HG03280 (cell line): ENCODE results near the gene MBLAC1.
"Not testable (repeated sequence)": the region's sequence is repeated elsewhere in the genome, so short reads cannot be mapped to it uniquely, and the experiment has no call there.

ENCODE experiments used
- ATAC-seq: cut with Tn5 transposase; IDR thresholded peaks from one replicate; pipeline ENCODE4 v1.9.1; 2021; ENCODE audit warnings: mild to moderate bottlenecking, moderate library complexity; ENCODE audit not compliant: unreplicated experiment

The MBLAC1 gene

DNA sequence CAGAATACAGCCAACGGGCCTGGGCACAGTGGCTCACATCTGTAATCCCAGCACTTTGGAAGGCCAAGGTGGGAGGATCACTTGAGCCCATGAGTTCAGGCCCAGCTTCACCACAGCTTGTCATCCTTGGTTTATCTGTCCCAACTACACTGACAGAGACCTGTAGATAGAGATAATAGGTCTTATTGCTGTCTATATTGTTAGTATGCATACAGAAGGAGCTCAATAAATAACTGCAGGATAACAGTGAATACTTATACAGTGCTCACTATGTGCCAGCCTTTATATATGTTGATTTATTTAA is 6.1 kb upstream of the MBLAC1 start:
- no peak for ATAC-seq

DNA sequence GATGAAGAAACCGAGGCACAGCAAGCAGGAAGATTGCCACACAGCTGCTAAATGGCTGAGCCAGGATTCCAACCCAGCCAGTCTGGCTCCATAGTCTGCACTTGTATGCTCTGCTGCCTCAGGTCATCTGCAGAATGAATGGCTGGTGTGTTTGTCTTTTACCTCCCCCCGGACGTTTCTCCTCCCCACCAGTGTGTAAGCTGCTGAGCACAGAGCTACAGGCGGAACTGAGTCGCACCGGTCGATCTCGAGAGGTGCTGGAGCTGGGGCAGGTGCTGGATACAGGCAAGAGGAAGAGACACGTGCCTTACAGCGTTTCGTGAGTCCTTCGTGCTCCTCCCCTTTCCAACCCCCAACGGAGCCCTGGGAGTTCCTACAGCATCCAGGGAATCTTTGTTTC is 4.7 kb upstream of the MBLAC1 start:
- no peak for ATAC-seq

DNA sequence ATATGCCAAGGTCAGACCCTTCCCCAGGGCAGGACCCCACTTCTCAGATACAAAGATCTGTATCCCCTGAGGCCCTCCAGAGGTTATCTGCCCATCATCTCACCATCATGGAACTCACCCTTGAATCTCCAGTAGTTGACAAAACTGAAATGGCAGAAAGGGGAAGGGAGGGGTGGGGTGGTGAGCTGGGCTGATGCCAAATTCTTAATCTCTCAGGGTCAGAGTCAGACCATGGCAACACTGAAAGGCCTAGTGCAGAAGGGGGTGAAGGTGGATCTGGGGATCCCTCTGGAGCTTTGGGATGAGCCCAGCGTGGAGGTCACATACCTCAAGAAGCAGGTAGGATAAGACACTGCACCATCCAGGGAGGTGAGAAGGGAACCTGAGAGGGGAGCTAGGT is 4.2 kb upstream of the MBLAC1 start:
- ATAC-seq: no peak

DNA sequence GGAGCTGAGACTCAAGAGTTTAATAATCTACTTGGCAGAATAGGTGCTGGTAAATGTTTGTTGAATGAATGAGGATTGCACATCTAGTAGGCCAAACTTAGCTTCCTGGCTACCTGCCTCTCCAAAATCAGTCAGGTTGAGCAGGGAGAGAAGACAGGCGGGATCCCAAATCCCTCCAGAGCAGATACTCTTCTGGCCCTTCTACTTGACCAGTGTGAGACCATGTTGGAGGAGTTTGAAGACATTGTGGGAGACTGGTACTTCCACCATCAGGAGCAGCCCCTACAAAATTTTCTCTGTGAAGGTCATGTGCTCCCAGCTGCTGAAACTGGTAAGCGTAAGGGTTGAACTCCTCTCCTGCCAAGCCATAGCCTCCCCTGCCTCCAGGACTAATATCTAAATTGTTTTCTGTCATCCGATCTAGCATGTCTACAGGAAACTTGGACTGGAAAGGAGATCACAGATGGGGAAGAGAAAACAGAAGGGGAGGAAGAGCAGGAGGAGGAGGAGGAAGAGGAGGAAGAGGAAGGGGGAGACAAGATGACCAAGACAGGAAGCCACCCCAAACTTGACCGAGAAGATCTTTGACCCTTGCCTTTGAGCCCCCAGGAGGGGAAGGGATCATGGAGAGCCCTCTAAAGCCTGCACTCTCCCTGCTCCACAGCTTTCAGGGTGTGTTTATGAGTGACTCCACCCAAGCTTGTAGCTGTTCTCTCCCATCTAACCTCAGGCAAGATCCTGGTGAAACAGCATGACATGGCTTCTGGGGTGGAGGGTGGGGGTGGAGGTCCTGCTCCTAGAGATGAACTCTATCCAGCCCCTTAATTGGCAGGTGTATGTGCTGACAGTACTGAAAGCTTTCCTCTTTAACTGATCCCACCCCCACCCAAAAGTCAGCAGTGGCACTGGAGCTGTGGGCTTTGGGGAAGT is 2.2 kb upstream of the MBLAC1 start:
- no peak for ATAC-seq

DNA sequence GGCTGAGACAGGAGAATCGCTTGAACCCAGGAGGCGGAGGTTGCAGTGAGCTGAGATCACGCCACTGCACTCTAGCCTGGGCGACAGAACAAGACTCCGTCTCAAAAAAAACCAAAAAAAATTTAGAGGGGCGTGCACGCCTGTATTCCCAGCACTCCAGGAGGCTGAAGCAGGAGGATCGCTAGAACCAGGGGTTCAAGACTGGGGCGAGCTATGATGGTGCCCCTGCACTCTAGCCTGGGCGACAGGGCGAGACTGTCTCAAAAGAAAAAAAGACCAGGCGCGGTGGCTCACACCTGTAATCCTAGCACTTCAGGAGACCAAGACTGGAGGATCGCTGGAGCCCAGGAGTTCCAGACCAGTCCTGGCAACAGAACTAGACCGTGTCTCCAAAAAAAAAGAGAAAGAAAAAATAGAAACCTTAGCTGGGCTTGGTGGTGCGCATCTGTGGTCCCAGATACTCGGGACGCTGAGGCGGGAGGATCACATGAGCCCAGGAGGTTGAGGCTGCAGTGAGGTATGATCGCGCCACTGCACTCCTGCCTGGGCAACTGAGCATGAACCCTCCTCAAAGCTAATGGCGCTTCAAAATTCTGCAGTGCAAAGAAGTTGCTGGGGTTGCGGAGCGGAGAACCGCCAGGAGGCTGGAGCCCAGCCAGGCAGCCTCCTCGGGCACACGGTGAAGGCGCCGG is 382 bp upstream of the MBLAC1 start:
- ATAC-seq: no peak

DNA sequence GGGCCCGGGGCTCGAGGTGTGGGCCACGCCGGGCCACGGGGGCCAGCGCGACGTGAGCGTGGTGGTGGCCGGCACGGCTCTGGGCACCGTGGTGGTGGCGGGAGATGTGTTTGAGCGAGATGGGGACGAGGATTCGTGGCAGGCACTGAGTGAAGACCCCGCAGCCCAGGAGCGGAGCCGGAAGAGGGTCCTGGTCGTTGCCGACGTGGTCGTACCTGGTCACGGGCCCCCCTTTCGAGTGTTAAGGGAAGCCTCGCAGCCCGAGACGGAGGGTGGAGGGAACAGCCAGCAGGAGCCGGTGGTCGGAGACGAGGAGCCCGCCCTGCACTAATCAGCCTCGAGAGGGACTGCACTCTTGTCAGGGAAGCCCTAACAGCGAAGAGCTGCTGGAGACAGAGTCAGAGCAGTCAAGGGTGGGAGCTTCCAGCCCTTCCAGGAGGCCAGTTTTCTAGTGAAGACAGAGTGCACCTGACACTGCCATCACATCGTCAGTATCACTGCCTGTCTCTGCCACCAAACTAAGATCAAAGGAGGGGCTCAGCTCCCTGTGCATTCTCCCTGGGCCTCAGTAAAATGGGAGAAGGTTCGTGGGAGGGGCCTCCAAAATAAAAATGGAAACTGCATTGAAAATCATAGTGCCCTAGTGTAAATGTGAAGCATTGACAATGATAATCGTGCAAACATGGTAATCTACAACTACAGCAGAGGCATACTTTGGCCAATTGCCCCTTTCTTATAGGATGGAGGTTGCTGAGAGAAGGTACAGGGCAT is 1.3 kb downstream of the MBLAC1 start:
- ATAC-seq: no peak

DNA sequence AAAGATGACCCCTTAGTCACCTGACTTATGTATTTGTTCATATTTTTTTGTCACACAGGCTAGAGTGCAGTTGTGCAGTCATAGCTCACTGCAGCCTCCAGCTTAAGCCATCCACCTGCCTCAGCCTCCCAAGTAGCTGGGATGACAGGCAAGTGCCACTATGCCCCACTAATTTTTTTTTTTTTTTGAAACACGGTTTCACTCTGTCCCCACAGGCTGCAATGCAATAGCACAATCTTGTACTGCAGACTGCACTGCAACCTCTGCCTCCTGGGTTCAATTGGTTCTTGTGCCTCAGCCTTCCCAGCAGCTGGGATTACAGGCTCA is 1.8 kb downstream of the MBLAC1 start:
- ATAC-seq: no peak

DNA sequence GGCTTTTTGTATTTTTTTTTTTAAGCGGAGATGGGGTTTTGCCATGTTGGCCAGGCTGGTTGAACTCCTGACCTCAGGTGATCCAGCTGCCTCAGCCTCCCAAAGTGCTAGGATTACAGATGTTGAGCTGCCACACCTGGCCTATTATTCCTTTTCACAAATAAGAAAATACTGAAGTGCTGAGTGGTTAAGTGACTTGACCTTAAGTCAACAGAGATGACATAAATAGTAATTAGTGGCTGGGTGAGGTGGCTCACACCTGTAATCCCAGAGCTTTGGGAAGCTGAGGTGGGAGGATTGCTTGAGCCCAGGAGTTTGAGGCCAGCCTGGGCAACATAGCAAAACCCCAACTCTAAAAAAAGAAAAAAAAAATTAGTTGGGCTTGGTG is 3.4 kb downstream of the MBLAC1 start:
- not testable (repeated sequence) for ATAC-seq

DNA sequence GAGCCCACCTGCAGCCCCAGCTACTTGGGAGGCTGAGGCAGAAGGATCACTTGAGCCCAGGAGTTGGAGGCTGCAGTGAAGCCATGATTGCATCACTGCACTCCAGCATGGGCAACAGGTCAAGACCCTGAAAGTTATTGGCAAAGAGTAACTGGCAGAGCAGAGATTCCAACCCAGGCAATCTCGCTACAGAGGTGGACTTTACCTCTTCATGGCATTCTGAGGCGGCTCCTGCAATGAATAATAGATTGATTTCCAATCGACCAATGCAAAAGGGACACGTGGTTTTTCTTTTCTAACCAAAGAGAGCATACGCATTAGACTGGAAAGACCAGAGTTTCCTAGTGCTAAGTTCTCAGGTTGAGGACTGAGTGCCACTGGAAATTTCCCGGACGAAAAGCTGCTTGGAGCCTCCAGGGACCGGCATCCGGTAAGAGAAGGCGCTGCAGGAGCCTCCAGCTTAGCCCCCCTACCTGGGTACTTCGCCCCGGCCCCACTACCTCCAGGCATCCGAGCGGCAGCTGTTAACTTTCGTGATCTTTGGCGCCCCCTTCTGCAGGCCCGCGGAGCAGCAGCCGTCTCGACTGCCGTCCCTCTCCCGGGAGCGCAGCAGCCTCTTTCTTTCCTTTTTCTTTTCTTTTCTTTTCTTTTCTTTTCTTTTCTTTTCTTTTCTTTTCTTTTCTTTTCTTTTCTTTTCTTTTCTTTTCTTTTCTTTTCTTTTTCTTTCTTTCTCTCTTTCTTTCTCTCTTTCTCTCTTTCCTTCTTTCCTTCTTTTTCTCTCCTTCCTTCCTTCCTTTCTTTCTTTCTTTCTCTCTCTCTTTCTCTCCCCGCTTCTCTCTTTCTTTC is 4.1 kb downstream of the MBLAC1 start:
- ATAC-seq: no peak

DNA sequence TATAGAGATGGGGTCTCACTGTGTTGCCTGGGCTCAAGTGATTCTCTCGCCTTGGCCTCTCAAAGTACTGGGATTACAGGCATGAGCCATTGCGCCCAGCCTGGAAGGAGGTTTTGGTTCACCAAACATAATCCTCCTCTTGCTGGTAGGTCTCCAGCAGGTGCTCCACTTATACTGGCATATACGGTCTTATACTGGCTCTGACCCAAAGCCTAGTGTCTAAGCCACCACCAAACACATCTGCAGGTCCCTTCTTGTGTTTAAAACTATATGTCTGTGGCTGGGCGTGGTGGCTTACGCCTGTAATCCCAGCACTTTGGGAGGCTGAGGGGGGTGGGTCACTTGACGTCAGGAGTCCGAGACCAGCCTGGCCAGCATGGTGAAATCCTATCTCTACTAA is 5.4 kb downstream of the MBLAC1 start:
- ATAC-seq: no peak

DNA sequence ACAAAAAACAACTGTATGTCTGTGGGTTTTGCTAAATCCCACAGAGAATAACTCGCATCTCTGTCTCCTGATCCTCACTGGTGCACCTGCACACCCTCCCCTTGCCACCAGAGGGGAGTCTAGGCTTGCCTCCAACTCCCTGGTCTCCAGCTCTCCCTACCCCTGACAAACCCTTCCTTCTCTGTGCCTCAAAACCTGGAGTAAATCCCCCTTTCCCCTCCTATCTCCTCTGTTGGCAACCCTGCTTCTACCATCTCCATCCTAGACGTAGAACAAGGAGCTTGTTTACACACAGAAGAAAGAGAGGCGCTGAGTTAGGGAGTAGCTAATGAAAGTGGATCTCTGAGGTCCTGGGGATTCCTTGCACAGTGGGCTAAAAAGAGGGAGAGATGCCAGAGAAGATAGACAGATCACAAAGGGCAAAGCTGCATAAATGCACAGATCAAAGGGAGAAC is 6.0 kb downstream of the MBLAC1 start:
- ATAC-seq: peak; percentile 46

DNA sequence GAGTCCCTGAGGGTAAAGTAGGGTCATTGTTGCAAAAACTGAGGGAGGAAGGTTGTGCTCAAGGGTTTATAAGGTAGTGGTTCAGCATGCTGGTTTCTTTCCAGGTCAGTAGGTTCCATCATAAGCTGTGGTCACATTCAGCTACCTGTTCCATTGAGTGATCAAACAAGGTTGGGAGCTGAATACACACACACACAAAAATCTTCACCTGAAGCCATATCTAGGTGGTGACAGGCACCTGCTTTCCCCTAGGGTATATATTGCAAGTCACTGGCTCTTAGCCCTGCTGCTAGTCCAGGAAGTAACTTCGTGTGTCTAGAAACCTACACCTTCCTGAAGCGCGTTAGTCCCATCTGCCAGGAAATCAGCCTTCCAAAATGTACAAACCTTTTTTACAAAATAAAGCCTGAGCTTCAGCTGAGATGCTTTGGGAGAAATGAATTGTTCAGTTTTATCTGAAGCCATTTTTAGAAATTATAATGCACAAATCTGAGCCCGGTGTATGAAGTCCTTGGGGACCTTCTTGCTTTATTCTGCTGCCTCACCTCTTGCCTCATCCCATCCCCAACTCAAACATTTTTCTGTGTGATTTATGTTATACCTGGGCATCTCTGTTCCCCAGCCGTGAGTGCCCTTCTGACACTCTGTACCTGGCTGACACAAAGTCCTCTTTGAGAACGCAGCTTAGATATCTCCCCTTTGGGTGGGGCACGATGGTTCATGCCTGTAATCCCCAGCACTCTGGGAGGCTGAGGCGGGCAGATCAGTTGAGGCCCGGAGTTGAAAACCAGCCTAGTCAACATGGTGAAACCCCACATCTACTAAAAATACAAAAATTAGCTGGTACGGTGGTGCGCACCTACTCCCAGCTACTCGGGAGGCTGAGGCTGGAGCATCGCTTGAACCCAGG is 11.3 kb downstream of the MBLAC1 start:
- ATAC-seq: no peak

DNA sequence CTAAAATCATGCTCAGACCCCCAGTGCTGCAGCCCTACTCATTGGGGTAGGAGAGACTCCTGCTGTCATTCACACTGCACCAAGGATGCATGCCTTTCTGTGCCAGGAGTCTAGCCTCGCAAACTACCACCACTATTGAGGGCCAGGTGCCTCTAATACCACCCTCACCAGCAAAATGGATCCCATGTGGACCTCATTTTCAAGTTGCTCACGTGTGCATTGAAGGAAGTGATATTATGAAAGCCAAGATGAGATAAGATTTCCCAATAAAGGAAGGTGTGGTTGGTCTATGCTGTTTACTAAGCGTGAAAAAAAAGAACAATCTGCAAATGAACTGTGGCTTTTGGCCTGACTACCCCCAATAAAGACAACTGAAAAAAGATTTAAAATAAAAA is 14.8 kb downstream of the MBLAC1 start:
- no peak for ATAC-seq

DNA sequence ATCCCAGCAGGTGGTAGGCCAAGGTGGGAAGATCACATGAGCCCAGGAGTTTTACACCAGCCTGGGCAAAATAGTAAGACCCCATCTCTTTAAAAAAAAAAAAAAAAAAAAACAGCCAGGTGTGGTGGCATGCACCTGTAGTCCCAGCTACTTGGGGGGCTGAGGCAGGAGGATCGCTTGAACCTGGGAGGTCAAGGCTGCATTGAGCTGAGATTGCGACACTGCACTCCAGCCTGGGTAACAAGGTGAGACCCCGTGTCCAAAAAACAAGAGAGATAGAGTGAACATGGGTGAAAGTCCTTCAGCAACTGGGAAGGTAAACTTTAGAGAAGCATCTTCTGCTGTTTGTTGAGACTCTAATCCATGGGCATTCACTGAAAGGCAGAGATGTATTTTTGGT is 15.7 kb downstream of the MBLAC1 start:
- ATAC-seq: no peak

DNA sequence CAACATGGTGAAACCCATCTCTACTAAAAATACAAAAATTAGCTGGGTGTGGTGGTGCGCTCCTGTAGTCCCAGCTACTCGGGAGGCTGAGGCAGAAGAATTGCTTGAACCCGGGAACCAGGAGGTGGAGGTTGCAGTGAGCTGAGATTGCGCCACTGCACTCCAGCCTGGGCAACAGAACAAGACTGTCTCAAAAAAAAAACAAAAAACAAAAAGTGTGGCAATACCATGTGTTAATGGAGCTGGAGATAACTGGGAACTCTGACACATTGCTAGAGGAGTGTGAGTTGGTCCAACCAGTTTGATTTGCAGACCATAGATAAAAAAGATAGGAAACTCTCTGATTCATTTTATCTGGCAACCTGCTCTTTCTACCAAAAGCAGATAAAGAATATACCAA is 19.6 kb downstream of the MBLAC1 start:
- not testable (repeated sequence) for ATAC-seq

DNA sequence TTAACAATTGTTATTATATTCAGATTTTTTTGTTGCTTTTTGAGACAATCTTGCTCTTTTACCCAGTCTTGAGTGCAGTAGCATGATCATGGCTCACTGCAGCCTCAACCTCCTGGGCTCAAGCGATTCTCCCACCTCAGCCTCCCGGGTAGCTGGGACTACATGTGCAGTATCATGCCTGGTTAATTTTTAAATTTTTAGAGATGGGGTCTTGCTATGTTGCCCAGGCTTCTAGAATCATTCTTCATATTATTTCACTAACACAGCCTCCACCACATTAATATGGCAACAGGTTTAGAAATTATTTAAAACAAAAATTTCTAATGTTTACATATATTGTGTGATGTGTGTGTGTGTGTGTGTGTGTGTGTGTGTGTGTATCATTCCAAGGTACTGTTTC is 20.5 kb downstream of the MBLAC1 start:
- no peak for ATAC-seq

DNA sequence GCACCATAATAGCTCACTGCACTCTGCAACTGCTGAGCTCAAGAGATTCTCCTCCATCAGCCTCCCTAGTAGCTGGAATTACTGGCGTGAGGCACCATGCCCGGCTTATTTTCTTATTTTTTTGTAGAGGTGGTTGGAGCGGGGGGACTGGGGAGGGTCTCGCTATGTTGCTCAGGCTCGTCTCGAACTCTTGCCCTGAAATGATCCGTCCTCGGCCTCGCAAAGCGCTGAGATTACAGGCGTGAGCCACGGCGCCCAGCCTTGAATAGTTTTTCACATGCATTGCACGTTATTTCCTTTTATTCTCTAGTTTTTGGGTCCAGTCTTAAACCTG is 21.4 kb downstream of the MBLAC1 start:
- no peak for ATAC-seq

DNA sequence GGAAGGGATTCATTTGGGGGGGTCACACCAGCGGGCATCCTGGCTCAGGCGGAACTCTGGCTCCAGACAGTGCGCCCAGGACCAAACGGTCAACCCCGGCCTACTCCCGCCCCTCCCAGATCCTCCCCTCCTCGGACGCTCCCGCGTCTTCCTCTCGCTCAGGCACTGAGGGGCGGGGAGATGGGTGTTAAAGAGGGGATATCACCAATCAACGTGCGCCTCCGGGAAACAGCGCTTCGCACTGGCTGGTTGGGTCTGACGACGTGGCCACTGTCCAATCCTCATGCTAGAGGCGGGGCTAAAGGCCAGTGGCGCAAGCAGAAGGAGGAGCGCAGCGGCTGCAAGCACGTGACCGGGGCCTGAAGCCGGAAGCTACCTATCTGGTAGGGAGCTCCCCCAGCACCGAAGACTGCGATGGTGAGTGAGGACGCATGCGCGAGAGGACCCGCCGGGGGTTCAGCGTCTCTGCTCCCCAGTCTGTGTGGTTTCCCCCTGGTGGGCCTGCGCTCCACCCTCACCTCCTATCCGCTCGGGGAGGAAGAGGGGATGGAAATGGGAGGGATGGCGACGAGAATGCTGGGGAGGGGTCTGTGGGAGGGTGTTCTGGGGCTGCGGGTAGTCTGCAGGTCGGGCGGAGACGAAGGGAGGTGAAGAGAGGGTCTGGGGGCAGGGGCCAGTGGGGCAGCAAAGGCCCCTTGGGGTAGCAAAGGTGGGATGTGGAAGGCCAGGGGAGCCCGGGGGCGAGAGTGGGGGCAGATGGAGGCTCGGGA is 22.0 kb downstream of the MBLAC1 start, which contains the start of gene LAMTOR4:
TSS of gene LAMTOR4 (plus strand) at position 360 of the 770 bp plus-strand sequence. CDS start at position 415, 55 bp downstream.
- peak; percentile 99 for ATAC-seq

DNA sequence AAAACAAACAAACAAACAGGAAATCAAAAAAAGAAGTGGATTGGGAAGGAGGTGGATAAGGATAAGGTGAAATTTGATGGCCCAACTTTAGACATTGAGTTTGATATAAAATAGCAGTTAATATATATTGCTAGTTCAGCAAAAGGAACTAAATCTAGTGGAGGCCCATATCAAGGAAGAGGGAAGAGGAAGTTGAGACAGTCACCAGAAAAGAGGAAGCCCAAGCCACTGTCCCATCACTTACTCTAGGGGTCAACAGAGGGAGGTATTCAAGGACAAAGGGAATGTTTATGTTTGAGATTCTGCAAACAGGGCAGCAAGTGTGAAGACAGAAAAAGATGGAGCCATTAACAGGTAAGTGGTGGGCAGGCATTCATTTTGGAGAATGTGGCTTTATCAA is 25.6 kb downstream of the MBLAC1 start:
- ATAC-seq: no peak
